Globus pallidus (tissue), 1 donor: ENCODE results near the gene TMEM163.

Source experiments
- DNase-seq: peaks from one replicate; pipeline ENCODE4 v3.0.0-alpha.2; 2015; ENCODE audit warnings: low spot score

Gene TMEM163

GRCh38 chr2:134693359-134694330 is 25.2 kb downstream of the TMEM163 start:
- no peak for DNase-seq

GRCh38 chr2:134692499-134692898 is 26.3 kb downstream of the TMEM163 start:
- DNase-seq, result no peak

GRCh38 chr2:134690629-134691215 is 28.1 kb downstream of the TMEM163 start:
- DNase-seq, result no peak

- DNase-seq, result no peak
Observed at GRCh38 chr2:134689315-134689714, 29.5 kb downstream of the TMEM163 start.

- DNase-seq, result no peak
Observed at GRCh38 chr2:134685967-134686366, 32.8 kb downstream of the TMEM163 start.

- DNase-seq, result no peak
Observed at GRCh38 chr2:134683561-134684112, 35.2 kb downstream of the TMEM163 start.

GRCh38 chr2:134682726-134683125 is 36.1 kb downstream of the TMEM163 start:
- DNase-seq, result no peak

- no peak for DNase-seq
Observed at GRCh38 chr2:134681201-134681600, 37.6 kb downstream of the TMEM163 start.

- no peak for DNase-seq
Observed at GRCh38 chr2:134679745-134680144, 39.1 kb downstream of the TMEM163 start.

GRCh38 chr2:134679294-134679693 is 39.5 kb downstream of the TMEM163 start:
- DNase-seq, result no peak

GRCh38 chr2:134677856-134678756 is 40.7 kb downstream of the TMEM163 start:
- no peak for DNase-seq

- DNase-seq, result no peak
Observed at GRCh38 chr2:134676960-134677359, 41.8 kb downstream of the TMEM163 start.

GRCh38 chr2:134675314-134675713 is 43.5 kb downstream of the TMEM163 start:
- no peak for DNase-seq

GRCh38 chr2:134674687-134675086 is 44.1 kb downstream of the TMEM163 start:
- no peak for DNase-seq

GRCh38 chr2:134671513-134671912 is 47.3 kb downstream of the TMEM163 start:
- no peak for DNase-seq

- no peak for DNase-seq
Observed at GRCh38 chr2:134670955-134671354, 47.8 kb downstream of the TMEM163 start.

GRCh38 chr2:134669731-134670669 is 48.8 kb downstream of the TMEM163 start:
- DNase-seq, result no peak

GRCh38 chr2:134668821-134669220 is 50.0 kb downstream of the TMEM163 start:
- no peak for DNase-seq

- DNase-seq, result no peak
Observed at GRCh38 chr2:134667541-134667940, 51.3 kb downstream of the TMEM163 start.

GRCh38 chr2:134667081-134667480 is 51.7 kb downstream of the TMEM163 start:
- DNase-seq, result no peak
